ENCODE measurements around the gene PDLIM7. TPM values are rescaled to one million over a fixed set of nuclear protein-coding genes. Genes with fewer than 3 reads are reported as not detected.

Gene PDLIM7
- polyA plus RNA-seq, 1 donor from 2014 or later, result 21.0 TPM

DNA sequence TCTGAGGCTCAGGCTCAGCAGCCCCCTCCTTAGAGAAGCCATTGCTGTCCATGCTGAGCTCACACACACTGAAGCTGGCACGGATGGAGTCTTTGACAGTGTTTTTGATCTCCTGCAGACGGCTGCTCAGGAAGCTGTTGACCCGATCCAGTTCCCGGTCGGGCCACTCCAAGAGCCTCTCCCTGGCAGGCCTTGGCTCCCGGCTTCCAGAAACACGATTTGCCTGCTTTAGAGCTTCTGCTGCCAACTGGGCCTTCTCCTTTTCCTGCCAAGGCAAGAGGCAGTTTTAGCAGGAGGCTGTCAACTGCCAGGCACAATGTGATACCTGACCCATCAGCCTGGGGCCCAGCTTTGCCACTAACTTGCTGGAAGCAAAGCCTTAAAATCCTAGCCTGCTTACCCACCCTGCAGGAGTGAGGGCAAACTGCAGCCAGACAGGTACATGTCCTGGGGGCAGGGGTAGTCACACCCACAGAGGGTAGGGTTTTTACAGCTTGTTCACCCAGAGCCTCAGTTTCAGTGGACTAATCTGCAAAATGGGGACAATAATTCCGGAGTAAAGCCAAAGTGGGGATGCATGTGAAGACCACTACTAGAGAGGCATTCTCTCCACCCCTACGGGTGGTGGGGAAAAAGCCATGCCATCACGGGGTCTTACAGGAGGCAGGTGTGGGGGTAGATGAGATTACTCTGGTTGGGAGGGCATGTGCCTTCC, 27.7 kb upstream of the PDLIM7 start:
- H3K27me3 ChIP-seq (ENCODE audit: insufficient read depth, low read depth, low read length), result no peaks in the 10 kb centered on the region
- TF ChIP-seq POLR2AphosphoS5 (IDR thresholded peaks at IDR 0.05) (no peak), RAD21 (conservative IDR thresholded peaks at IDR 0.05) (no peak), SMC3 (conservative IDR thresholded peaks at IDR 0.05; ENCODE audit: poor library complexity) (no peak)
- TF ChIP-seq, protein P1, sequence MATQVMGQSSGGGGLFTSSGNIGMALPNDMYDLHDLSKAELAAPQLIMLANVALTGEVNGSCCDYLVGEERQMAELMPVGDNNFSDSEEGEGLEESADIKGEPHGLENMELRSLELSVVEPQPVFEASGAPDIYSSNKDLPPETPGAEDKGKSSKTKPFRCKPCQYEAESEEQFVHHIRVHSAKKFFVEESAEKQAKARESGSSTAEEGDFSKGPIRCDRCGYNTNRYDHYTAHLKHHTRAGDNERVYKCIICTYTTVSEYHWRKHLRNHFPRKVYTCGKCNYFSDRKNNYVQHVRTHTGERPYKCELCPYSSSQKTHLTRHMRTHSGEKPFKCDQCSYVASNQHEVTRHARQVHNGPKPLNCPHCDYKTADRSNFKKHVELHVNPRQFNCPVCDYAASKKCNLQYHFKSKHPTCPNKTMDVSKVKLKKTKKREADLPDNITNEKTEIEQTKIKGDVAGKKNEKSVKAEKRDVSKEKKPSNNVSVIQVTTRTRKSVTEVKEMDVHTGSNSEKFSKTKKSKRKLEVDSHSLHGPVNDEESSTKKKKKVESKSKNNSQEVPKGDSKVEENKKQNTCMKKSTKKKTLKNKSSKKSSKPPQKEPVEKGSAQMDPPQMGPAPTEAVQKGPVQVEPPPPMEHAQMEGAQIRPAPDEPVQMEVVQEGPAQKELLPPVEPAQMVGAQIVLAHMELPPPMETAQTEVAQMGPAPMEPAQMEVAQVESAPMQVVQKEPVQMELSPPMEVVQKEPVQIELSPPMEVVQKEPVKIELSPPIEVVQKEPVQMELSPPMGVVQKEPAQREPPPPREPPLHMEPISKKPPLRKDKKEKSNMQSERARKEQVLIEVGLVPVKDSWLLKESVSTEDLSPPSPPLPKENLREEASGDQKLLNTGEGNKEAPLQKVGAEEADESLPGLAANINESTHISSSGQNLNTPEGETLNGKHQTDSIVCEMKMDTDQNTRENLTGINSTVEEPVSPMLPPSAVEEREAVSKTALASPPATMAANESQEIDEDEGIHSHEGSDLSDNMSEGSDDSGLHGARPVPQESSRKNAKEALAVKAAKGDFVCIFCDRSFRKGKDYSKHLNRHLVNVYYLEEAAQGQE (IDR thresholded peaks at IDR 0.05; ENCODE audit: borderline replicate concordance), result no peak
- TF ChIP-seq, protein P2, sequence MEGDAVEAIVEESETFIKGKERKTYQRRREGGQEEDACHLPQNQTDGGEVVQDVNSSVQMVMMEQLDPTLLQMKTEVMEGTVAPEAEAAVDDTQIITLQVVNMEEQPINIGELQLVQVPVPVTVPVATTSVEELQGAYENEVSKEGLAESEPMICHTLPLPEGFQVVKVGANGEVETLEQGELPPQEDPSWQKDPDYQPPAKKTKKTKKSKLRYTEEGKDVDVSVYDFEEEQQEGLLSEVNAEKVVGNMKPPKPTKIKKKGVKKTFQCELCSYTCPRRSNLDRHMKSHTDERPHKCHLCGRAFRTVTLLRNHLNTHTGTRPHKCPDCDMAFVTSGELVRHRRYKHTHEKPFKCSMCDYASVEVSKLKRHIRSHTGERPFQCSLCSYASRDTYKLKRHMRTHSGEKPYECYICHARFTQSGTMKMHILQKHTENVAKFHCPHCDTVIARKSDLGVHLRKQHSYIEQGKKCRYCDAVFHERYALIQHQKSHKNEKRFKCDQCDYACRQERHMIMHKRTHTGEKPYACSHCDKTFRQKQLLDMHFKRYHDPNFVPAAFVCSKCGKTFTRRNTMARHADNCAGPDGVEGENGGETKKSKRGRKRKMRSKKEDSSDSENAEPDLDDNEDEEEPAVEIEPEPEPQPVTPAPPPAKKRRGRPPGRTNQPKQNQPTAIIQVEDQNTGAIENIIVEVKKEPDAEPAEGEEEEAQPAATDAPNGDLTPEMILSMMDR (IDR thresholded peaks at IDR 0.05; ENCODE audit: poor library complexity, severe bottlenecking), result no peak
- H3K9ac ChIP-seq (ENCODE audit: low read length), result no peak overlapping the region
- no peaks in the 10 kb centered on the region for H3K79me2 ChIP-seq (replicated peaks; ENCODE audit: insufficient read depth, low read length)
- H2AFZ ChIP-seq (ENCODE audit: low read depth, low read length), result no peak overlapping the region
- H3K4me2 ChIP-seq (ENCODE audit: low read length), result no peak overlapping the region
- H4K20me1 ChIP-seq (ENCODE audit: insufficient read depth), result no peaks in the 10 kb centered on the region
- H3K9me3 ChIP-seq (ENCODE audit: low read length), result no peaks in the 10 kb centered on the region
- H3K9me2 ChIP-seq (ENCODE audit: insufficient read depth, low read length), result no peaks in the 10 kb centered on the region
- no peaks in the 10 kb centered on the region for H3K36me3 ChIP-seq (ENCODE audit: insufficient read depth, low read length)
- H3K4me3 ChIP-seq (ENCODE audit: low read length), result no peak overlapping the region
- H3K27ac ChIP-seq (ENCODE audit: low read length), result no peak overlapping the region
- H3F3A ChIP-seq (ENCODE audit: insufficient read depth, low read length, poor library complexity, severe bottlenecking), result no peaks in the 10 kb centered on the region

DNA sequence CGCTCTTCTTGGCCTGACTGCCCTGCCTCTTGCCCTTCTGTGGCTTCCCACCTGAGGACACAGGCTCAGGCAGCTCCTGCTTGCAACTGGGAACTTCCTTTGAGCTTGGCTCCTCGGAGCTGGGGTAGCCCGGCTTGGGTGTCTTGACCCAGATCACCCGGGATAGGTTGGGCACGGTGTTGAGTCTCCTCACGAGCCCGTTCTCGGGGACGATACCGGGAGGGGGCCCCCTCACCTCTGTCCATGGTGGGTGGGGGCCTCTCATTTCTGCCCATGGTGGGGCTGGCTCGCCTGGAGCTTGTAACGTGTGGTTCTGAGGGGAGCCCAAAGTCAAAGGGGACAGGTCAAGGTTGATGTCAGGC, 27.1 kb upstream of the PDLIM7 start:
- Histone ChIP-seq H3K4me3 (ENCODE audit: low read length) (no peak overlapping the region), H3K9me2 (ENCODE audit: insufficient read depth, low read length) (no peaks in the 10 kb centered on the region), H3K36me3 (ENCODE audit: insufficient read depth, low read length) (no peaks in the 10 kb centered on the region), H3F3A (ENCODE audit: insufficient read depth, low read length, poor library complexity, severe bottlenecking) (no peaks in the 10 kb centered on the region), H3K9ac (ENCODE audit: low read length) (no peak overlapping the region), H3K79me2 (replicated peaks; ENCODE audit: insufficient read depth, low read length) (no peaks in the 10 kb centered on the region), H4K20me1 (ENCODE audit: insufficient read depth) (no peaks in the 10 kb centered on the region), H3K4me2 (ENCODE audit: low read length) (no peak overlapping the region), H3K9me3 (ENCODE audit: low read length) (no peaks in the 10 kb centered on the region), H2AFZ (ENCODE audit: low read depth, low read length) (no peak overlapping the region), H3K27me3 (ENCODE audit: insufficient read depth, low read depth, low read length) (no peaks in the 10 kb centered on the region), H3K27ac (ENCODE audit: low read length) (no peak overlapping the region)
- TF ChIP-seq, protein P1 (IDR thresholded peaks at IDR 0.05; ENCODE audit: borderline replicate concordance), result no peak
- no peak for TF ChIP-seq POLR2AphosphoS5 (IDR thresholded peaks at IDR 0.05)
- TF ChIP-seq, protein P2 (IDR thresholded peaks at IDR 0.05; ENCODE audit: poor library complexity, severe bottlenecking), result no peak
- TF ChIP-seq MXI1 (conservative IDR thresholded peaks at IDR 0.05; ENCODE audit: poor library complexity, severe bottlenecking), result no peak
- TF ChIP-seq EZH2 (IDR thresholded peaks at IDR 0.05; ENCODE audit: borderline replicate concordance, insufficient read depth, low read length, poor library complexity, severe bottlenecking), result no peak
- no peak for TF ChIP-seq TAF1 (IDR thresholded peaks at IDR 0.05; ENCODE audit: low read depth)
- no peak for TF ChIP-seq EP300 (conservative IDR thresholded peaks at IDR 0.05; ENCODE audit: poor library complexity, severe bottlenecking)
- no peak for TF ChIP-seq SMC3 (conservative IDR thresholded peaks at IDR 0.05; ENCODE audit: poor library complexity)
- TF ChIP-seq RAD21 (conservative IDR thresholded peaks at IDR 0.05), result no peak

Data from neural cell (in vitro differentiated cells).